ENCODE results near the gene GNB1. TPM values are rescaled to one million over a fixed set of nuclear protein-coding genes. Genes with fewer than 3 reads are reported as not detected.

Gene GNB1
- polyA plus RNA-seq, 1 donor = 157 TPM

- no peak for DNase-seq (ENCODE audit: low read depth)
Observed at GRCh38 chr1:1910651-1911331, 19.9 kb upstream of the GNB1 start.

- no peak for DNase-seq (ENCODE audit: low read depth)
Observed at GRCh38 chr1:1910033-1910465, 19.2 kb upstream of the GNB1 start.

- DNase-seq (ENCODE audit: low read depth) = no peak
Observed at GRCh38 chr1:1908506-1908791, 17.6 kb upstream of the GNB1 start.

- DNase-seq (ENCODE audit: low read depth) = no peak
Observed at GRCh38 chr1:1907098-1907736, 16.3 kb upstream of the GNB1 start.

GRCh38 chr1:1906185-1907097, 15.6 kb upstream of the GNB1 start:
- peak; percentile 57 for DNase-seq (ENCODE audit: low read depth)

GRCh38 chr1:1903224-1903623, 12.3 kb upstream of the GNB1 start:
- no peak for DNase-seq (ENCODE audit: low read depth)

GRCh38 chr1:1901641-1902294, 10.9 kb upstream of the GNB1 start:
- no peak for DNase-seq (ENCODE audit: low read depth)

- no peak for DNase-seq (ENCODE audit: low read depth)
Observed at GRCh38 chr1:1900883-1901640, 10.2 kb upstream of the GNB1 start.

GRCh38 chr1:1899967-1900327, 9.1 kb upstream of the GNB1 start:
- DNase-seq (ENCODE audit: low read depth) = no peak

GRCh38 chr1:1899266-1899966, 8.5 kb upstream of the GNB1 start:
- no peak for DNase-seq (ENCODE audit: low read depth)

GRCh38 chr1:1898246-1898933, 7.5 kb upstream of the GNB1 start:
- DNase-seq (ENCODE audit: low read depth) = no peak

GRCh38 chr1:1895456-1896336, 4.8 kb upstream of the GNB1 start:
- DNase-seq (ENCODE audit: low read depth) = no peak

- no peak for DNase-seq (ENCODE audit: low read depth)
Observed at GRCh38 chr1:1895060-1895418, 4.2 kb upstream of the GNB1 start.

- DNase-seq (ENCODE audit: low read depth) = no peak
Observed at GRCh38 chr1:1894354-1895059, 3.6 kb upstream of the GNB1 start.

- DNase-seq (ENCODE audit: low read depth) = no peak
Observed at GRCh38 chr1:1893997-1894353, 3.1 kb upstream of the GNB1 start.

- DNase-seq (ENCODE audit: low read depth) = no peak
Observed at GRCh38 chr1:1893291-1893985, 2.6 kb upstream of the GNB1 start.

- no peak for DNase-seq (ENCODE audit: low read depth)
Observed at GRCh38 chr1:1892763-1893120, 1.9 kb upstream of the GNB1 start.

GRCh38 chr1:1892079-1892762, 1.3 kb upstream of the GNB1 start:
- no peak for DNase-seq (ENCODE audit: low read depth)

All from forelimb muscle (tissue), 1 donor.